K562 (cell line): ENCODE results near the gene POLR1A. TPM values are rescaled to one million over a fixed set of nuclear protein-coding genes. Genes with fewer than 3 reads are reported as not detected.
A peak's percentile ranks its signal among the peaks of the same experiment; 100 is the strongest.

Experiments
- CBFA2T2 ChIP-seq: fragments of 450-650 bp; conservative IDR thresholded peaks from 2 replicates; pipeline ENCODE4 v1.6.1; 2017; ENCODE audit warnings: mild to moderate bottlenecking
- CBFB ChIP-seq: sonication (generic); formaldehyde crosslinking; IDR thresholded peaks from 2 replicates; pipeline ENCODE4 v1.4.0; 2020; ENCODE audit warnings: mild to moderate bottlenecking, missing genetic modification reagents
- DEAF1 ChIP-seq: fragments of 450-650 bp; formaldehyde crosslinking; IDR thresholded peaks from 2 replicates; pipeline ENCODE4 v1.4.0; 2020; ENCODE audit warnings: mild to moderate bottlenecking, moderate library complexity
- E2F4 ChIP-seq: sonication (generic); formaldehyde crosslinking; IDR thresholded peaks from 2 replicates; pipeline ENCODE4 v1.8.0; 2022; ENCODE audit warnings: mild to moderate bottlenecking, low read depth, missing genetic modification reagents
- FOSL1 ChIP-seq: fragments of 200-800 bp; sonication (Bioruptor generic); conservative IDR thresholded peaks from 2 replicates; pipeline ENCODE4 v1.6.1; 2016; ENCODE audit warnings: missing genetic modification characterization, missing compliant biosample characterization
- GABPB2 ChIP-seq: fragments of 250-450 bp; sonication (Bioruptor Pico); conservative IDR thresholded peaks from 2 replicates; pipeline ENCODE4 v1.5.1; 2021; ENCODE audit warnings: mild to moderate bottlenecking
- HES1 ChIP-seq: fragments of 450-650 bp; IDR thresholded peaks from 2 replicates; pipeline ENCODE4 v1.6.1; 2016; ENCODE audit warnings: low read depth, mild to moderate bottlenecking, moderate library complexity
- HINFP ChIP-seq: fragments of 450-650 bp; conservative IDR thresholded peaks from 2 replicates; pipeline ENCODE4 v1.6.1; 2016; ENCODE audit warnings: missing genetic modification characterization, low read depth, mild to moderate bottlenecking, control low read depth, missing compliant biosample characterization
- ILF3 ChIP-seq: fragments of 450-650 bp; IDR thresholded peaks from 2 replicates; pipeline ENCODE4 v1.6.1; 2018; ENCODE audit warnings: antibody characterized with exemption, mild to moderate bottlenecking, moderate library complexity, borderline replicate concordance
- IRF2 ChIP-seq: sonication (generic); formaldehyde crosslinking; IDR thresholded peaks from 2 replicates; pipeline ENCODE4 v1.8.1; 2022; ENCODE audit warnings: mild to moderate bottlenecking, missing genetic modification reagents
- MAFG ChIP-seq: fragments of 450-650 bp; conservative IDR thresholded peaks from 2 replicates; pipeline ENCODE4 v1.6.1; 2016; ENCODE audit warnings: missing genetic modification characterization, missing compliant biosample characterization
- SMARCA4 ChIP-seq: fragments of 450-650 bp; IDR thresholded peaks from 2 replicates; pipeline ENCODE4 v1.6.1; 2016
- SP2 ChIP-seq: IDR thresholded peaks from 2 replicates; pipeline ENCODE4 v1.6.1; 2011; ENCODE audit warnings: mild to moderate bottlenecking, low read depth, low read length, moderate library complexity; ENCODE audit not compliant: poor library complexity, severe bottlenecking; ENCODE audit errors: extremely low read depth
- SRSF7 ChIP-seq: fragments of 200-400 bp; formaldehyde crosslinking; optimal IDR thresholded peaks from 2 replicates; pipeline ENCODE3; 2017; ENCODE audit warnings: mild to moderate bottlenecking, low read depth, low read length
- U2AF2 ChIP-seq: fragments of 200-400 bp; formaldehyde crosslinking; optimal IDR thresholded peaks from 2 replicates; pipeline ENCODE3; 2017; ENCODE audit warnings: low read depth, mild to moderate bottlenecking, low read length
- ZNF140 ChIP-seq: fragments of 250-450 bp; sonication (Bioruptor Pico); IDR thresholded peaks from 2 replicates; pipeline ENCODE4 v1.8.0; 2021; ENCODE audit warnings: moderate library complexity, mild to moderate bottlenecking, inconsistent platforms
- ZNF384 ChIP-seq: IDR thresholded peaks from 2 replicates; pipeline ENCODE4 v1.6.1; 2012; ENCODE audit warnings: low read depth, low read length, improper control_type of control experiment
- ZNF41 ChIP-seq: fragments of 250-450 bp; sonication (Bioruptor Pico); conservative IDR thresholded peaks from 2 replicates; pipeline ENCODE4 v1.4.0; 2020; ENCODE audit warnings: mild to moderate bottlenecking
- ZNF592 ChIP-seq: fragments of 450-650 bp; IDR thresholded peaks from 2 replicates; pipeline ENCODE4 v1.6.1; 2017; ENCODE audit warnings: antibody characterized with exemption, mild to moderate bottlenecking
- polyA plus RNA-seq, 8 experiments: library from polyadenylated mRNA; depleted of rRNA in 4 of 8; stranded (reverse) in 5 of 8; unstranded in 3 of 8; fragments of >200 nt; fragmentation: Nextera tagmentation in 2 of 8; fragmentation: Illumina TruSeq in 1 of 8; extraction: Ambion mirVana in 2 of 8; extraction: Trizol in 1 of 8; gene quantifications; 2 replicates each; pipeline versions ENCODE4 v1.2.1 to v1.2.3, GENCODE V29; 2011 to 2014; ENCODE audit warnings: inconsistent platforms in 1 of 8, missing spikeins in 1 of 8
- total RNA-seq, 7 experiments: library from RNA; depleted of rRNA in 6 of 7; stranded (reverse); fragments of >200 nt in 6 of 7; fragmentation: Illumina TruSeq in 2 of 7; extraction: Trizol in 2 of 7; gene quantifications; 2 replicates each; pipeline versions ENCODE4 v1.2.1 to v1.2.3, GENCODE V29; 2011 to 2021; ENCODE audit warnings: low replicate concordance in 1 of 7

Gene POLR1A
- total and polyA plus RNA-seq, 9 of the 15 experiments (the other 6 are each of a cell fraction or from before 2014, with no cell fraction given), result 3.0 to 72.1 (median 21.8) TPM

GRCh38 chr2:85988175-85988913 lies 117.3 kb downstream of the POLR1A start (continued):
- TF ChIP-seq HES1, result no peak
- peak; percentile 68; the same call in 1 of the 2 replicates for TF ChIP-seq ZNF592
- TF ChIP-seq SRSF7, result no peak
- TF ChIP-seq CBFB (CRISPR knock-in tag), result no peak
- TF ChIP-seq ILF3, result no peak
- TF ChIP-seq ZNF384, result no peak
- no peak for TF ChIP-seq E2F4 (CRISPR knock-in tag)
- no peak for TF ChIP-seq GABPB2 (CRISPR knock-in tag)
- 0 out of 2 replicates have a peak, but pooled peaks have one; percentile 16 for TF ChIP-seq SMARCA4
- no peak for TF ChIP-seq ZNF41
- TF ChIP-seq SP2, result no peak
- no peak for TF ChIP-seq IRF2
- TF ChIP-seq HINFP, result no peak
- peak; percentile 57 for TF ChIP-seq CBFA2T2
- TF ChIP-seq DEAF1, result no peak
- TF ChIP-seq MAFG (tag), result no peak
- TF ChIP-seq FOSL1 (tag), result no peak
- TF ChIP-seq ZNF140 (CRISPR knock-in tag), result no peak
- TF ChIP-seq U2AF2, result no peak
